Measurements from ENCODE around the gene LRRC47. TPM values are rescaled to one million over a fixed set of nuclear protein-coding genes. Genes with fewer than 3 reads are reported as not detected.
A peak's percentile ranks its signal among the peaks of the same experiment; 100 is the strongest.

LRRC47 gene
- total and polyA plus RNA-seq, 2 of the 8 experiments (the other 6 are each of a cell fraction or from before 2014, with no cell fraction given): 38.3 to 82.4 TPM

DNA sequence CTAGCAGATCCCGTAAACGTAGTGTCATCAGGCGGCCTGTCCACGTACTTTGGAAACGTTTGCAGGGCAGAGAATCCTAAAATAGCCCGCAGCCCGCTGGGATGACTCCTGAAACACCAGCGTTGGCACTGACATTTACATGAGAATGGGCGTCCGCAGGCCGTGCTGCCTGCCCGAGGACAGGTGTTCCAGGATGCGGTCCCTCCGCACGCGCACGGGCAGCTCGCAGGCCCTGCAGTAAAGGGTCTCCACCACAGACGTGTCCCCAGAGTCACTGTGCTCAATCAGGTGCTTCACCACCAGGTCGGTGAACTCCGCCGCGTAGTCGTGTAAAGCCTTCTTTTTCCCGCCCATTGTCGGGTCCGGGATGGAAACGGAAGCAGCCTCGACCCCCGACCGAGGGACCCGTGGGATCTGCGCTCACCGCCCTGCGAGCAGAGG, 49.9 kb downstream of the LRRC47 start (continued):
- TF ChIP-seq, protein P1, sequence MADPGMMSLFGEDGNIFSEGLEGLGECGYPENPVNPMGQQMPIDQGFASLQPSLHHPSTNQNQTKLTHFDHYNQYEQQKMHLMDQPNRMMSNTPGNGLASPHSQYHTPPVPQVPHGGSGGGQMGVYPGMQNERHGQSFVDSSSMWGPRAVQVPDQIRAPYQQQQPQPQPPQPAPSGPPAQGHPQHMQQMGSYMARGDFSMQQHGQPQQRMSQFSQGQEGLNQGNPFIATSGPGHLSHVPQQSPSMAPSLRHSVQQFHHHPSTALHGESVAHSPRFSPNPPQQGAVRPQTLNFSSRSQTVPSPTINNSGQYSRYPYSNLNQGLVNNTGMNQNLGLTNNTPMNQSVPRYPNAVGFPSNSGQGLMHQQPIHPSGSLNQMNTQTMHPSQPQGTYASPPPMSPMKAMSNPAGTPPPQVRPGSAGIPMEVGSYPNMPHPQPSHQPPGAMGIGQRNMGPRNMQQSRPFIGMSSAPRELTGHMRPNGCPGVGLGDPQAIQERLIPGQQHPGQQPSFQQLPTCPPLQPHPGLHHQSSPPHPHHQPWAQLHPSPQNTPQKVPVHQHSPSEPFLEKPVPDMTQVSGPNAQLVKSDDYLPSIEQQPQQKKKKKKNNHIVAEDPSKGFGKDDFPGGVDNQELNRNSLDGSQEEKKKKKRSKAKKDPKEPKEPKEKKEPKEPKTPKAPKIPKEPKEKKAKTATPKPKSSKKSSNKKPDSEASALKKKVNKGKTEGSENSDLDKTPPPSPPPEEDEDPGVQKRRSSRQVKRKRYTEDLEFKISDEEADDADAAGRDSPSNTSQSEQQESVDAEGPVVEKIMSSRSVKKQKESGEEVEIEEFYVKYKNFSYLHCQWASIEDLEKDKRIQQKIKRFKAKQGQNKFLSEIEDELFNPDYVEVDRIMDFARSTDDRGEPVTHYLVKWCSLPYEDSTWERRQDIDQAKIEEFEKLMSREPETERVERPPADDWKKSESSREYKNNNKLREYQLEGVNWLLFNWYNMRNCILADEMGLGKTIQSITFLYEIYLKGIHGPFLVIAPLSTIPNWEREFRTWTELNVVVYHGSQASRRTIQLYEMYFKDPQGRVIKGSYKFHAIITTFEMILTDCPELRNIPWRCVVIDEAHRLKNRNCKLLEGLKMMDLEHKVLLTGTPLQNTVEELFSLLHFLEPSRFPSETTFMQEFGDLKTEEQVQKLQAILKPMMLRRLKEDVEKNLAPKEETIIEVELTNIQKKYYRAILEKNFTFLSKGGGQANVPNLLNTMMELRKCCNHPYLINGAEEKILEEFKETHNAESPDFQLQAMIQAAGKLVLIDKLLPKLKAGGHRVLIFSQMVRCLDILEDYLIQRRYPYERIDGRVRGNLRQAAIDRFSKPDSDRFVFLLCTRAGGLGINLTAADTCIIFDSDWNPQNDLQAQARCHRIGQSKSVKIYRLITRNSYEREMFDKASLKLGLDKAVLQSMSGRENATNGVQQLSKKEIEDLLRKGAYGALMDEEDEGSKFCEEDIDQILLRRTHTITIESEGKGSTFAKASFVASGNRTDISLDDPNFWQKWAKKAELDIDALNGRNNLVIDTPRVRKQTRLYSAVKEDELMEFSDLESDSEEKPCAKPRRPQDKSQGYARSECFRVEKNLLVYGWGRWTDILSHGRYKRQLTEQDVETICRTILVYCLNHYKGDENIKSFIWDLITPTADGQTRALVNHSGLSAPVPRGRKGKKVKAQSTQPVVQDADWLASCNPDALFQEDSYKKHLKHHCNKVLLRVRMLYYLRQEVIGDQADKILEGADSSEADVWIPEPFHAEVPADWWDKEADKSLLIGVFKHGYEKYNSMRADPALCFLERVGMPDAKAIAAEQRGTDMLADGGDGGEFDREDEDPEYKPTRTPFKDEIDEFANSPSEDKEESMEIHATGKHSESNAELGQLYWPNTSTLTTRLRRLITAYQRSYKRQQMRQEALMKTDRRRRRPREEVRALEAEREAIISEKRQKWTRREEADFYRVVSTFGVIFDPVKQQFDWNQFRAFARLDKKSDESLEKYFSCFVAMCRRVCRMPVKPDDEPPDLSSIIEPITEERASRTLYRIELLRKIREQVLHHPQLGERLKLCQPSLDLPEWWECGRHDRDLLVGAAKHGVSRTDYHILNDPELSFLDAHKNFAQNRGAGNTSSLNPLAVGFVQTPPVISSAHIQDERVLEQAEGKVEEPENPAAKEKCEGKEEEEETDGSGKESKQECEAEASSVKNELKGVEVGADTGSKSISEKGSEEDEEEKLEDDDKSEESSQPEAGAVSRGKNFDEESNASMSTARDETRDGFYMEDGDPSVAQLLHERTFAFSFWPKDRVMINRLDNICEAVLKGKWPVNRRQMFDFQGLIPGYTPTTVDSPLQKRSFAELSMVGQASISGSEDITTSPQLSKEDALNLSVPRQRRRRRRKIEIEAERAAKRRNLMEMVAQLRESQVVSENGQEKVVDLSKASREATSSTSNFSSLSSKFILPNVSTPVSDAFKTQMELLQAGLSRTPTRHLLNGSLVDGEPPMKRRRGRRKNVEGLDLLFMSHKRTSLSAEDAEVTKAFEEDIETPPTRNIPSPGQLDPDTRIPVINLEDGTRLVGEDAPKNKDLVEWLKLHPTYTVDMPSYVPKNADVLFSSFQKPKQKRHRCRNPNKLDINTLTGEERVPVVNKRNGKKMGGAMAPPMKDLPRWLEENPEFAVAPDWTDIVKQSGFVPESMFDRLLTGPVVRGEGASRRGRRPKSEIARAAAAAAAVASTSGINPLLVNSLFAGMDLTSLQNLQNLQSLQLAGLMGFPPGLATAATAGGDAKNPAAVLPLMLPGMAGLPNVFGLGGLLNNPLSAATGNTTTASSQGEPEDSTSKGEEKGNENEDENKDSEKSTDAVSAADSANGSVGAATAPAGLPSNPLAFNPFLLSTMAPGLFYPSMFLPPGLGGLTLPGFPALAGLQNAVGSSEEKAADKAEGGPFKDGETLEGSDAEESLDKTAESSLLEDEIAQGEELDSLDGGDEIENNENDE (IDR thresholded peaks at IDR 0.05; ENCODE audit: insufficient replicate concordance, low read length): no peak
- TF ChIP-seq SIN3A (conservative IDR thresholded peaks at IDR 0.05 in 1 of 2, IDR thresholded peaks at IDR 0.05 in 1 of 2; ENCODE audit: low read depth in 1 of 2, low read length in 2 of 2) (0 out of 4 replicates have a peak, but pooled peaks have one; percentile 57 to 58), SIRT6 (IDR thresholded peaks at IDR 0.05; ENCODE audit: low read length) (no peak), TCF12 (IDR thresholded peaks at IDR 0.05; ENCODE audit: low read depth, low read length) (peak; percentile 77; the same call in 1 of the 2 replicates), JUN (IDR thresholded peaks at IDR 0.05; ENCODE audit: low read depth, low read length) (no peak), TBP (IDR thresholded peaks at IDR 0.05; ENCODE audit: low read depth, low read length) (peak; percentile 26; the same call in 1 of the 2 replicates), CTBP2 (IDR thresholded peaks at IDR 0.05; ENCODE audit: borderline replicate concordance, insufficient read depth, insufficient read length, low read length) (no peak), RFX5 (IDR thresholded peaks at IDR 0.05; ENCODE audit: borderline replicate concordance, low read depth, low read length) (no peak)
- TF ChIP-seq, protein P2, sequence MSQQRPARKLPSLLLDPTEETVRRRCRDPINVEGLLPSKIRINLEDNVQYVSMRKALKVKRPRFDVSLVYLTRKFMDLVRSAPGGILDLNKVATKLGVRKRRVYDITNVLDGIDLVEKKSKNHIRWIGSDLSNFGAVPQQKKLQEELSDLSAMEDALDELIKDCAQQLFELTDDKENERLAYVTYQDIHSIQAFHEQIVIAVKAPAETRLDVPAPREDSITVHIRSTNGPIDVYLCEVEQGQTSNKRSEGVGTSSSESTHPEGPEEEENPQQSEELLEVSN (IDR thresholded peaks at IDR 0.05): peak; percentile 91
- TF ChIP-seq, protein P3, sequence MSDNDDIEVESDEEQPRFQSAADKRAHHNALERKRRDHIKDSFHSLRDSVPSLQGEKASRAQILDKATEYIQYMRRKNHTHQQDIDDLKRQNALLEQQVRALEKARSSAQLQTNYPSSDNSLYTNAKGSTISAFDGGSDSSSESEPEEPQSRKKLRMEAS (IDR thresholded peaks at IDR 0.05): peak; percentile 76

Measured in H1 (cell line).